KOPT-K1 (cell line): ENCODE results near the gene ST3GAL3.

Experiments used
- H3K27ac ChIP-seq: fragments of 200-600 bp; sonication (generic); 2 replicates; pipeline ENCODE4 v1.5.1; 2016; ENCODE audit warnings: antibody characterized with exemption, mild to moderate bottlenecking, low read depth, low read length; ENCODE audit not compliant: poor library complexity, severe bottlenecking
- H3K36me3 ChIP-seq: fragments of 200-600 bp; sonication (generic); 2 replicates; pipeline ENCODE4 v1.5.1; 2017; ENCODE audit warnings: antibody characterized with exemption, mild to moderate bottlenecking, low read length, moderate library complexity; ENCODE audit not compliant: insufficient read depth
- H3K9me3 ChIP-seq: fragments of 200-600 bp; sonication (generic); 2 replicates; pipeline ENCODE4 v1.5.1; 2017; ENCODE audit warnings: antibody characterized with exemption, low read length, mild to moderate bottlenecking; ENCODE audit not compliant: insufficient read depth, poor library complexity, severe bottlenecking

Gene ST3GAL3

DNA sequence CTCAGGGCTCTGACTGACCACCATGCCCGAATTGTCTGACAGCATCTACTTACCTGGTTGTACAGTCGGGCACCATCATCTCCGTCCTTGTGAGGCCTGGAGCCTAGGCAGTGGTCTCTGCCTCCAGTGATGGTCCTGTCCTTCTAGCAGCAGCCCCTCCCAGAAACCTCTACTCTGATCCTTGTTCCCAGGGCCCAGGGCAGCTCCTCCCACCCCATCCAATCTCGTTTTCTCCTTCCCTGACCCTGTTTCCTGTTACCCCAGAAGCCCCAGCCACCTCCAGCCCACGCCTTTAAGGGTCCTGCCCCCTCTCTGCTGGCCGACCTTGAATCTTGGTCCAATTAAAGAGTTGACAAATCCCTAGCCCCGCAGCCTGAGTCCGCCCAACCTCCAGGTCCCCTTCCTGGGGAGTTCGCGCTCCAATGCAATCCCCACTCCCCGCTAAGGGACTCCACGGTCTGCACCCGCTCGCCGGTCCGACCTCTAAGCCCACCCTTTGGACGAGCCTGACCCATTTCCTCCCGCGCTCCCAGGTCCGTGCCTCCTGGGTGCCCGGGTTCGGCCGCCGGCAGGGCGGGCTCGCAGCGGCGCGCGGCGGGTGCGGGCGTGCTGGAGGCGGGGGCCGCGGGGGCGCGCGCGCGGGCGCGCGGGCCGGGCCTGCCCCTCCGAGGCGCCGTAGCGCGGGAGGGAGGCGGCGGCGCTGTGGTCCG is 271.4 kb downstream of the ST3GAL3 start, which contains the start of gene B4GALT2:
B4GALT2 (plus strand) TSS at position 660 of the 710 bp plus-strand sequence. CDS start 1,951 bp downstream, outside the sequence.
- Histone ChIP-seq H3K9me3 (no peaks in the 10 kb centered on the region), H3K36me3 (peaks cover 28% of the 10 kb centered on the region), H3K27ac (no peak within 1 kb of the TSS)

DNA sequence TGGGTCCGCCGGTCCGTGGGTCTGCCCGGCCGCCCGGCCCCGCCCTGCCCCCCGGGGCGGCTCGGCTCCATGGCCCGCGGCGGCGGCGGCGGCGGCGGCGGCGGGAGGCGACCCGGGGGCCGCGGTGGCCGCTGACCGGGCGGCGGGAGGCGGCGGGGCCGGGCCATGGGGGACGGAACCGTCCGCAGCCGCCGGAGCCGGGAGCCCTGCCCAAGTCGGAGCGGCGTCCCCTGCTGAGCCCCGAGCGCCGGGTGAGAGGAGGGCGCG is 271.9 kb downstream of the ST3GAL3 start:
- Histone ChIP-seq H3K9me3 (no peaks in the 10 kb centered on the region), H3K27ac (no peak overlapping the region), H3K36me3 (peaks cover 28% of the 10 kb centered on the region)

- H3K27ac ChIP-seq: no peak overlapping the region
- peaks cover 28% of the 10 kb centered on the region for H3K36me3 ChIP-seq
- no peaks in the 10 kb centered on the region for H3K9me3 ChIP-seq
Observed at GRCh38 chr1:43979528-43980254, 272.4 kb downstream of the ST3GAL3 start.

GRCh38 chr1:43980255-43981134 is 273.2 kb downstream of the ST3GAL3 start:
- peaks cover 28% of the 10 kb centered on the region for H3K36me3 ChIP-seq

More at GRCh38 chr1:43980255-43981134, 273.2 kb downstream of the ST3GAL3 start:
- Histone ChIP-seq H3K27ac (no peak overlapping the region), H3K9me3 (no peaks in the 10 kb centered on the region)
